ENCODE measurements around the gene LAMC2.

LAMC2 gene

GRCh38 chr1:183206538-183207122 lies 20.6 kb downstream of the LAMC2 start:
- TF ChIP-seq CTCF (IDR thresholded peaks at IDR 0.05; ENCODE audit: low read depth, low read length), result no peak

GRCh38 chr1:183209533-183210158 lies 23.6 kb downstream of the LAMC2 start:
- Histone ChIP-seq H3K4me3 (ENCODE audit: low read depth, low read length) (no peak overlapping the region), H3K27ac (no peak overlapping the region), H3K9me3 (ENCODE audit: severe bottlenecking) (no peaks in the 10 kb centered on the region), H3K27me3 (ENCODE audit: insufficient read depth, low read depth, severe bottlenecking) (no peaks in the 10 kb centered on the region), H3K36me3 (no peaks in the 10 kb centered on the region)
- DNase-seq, result no peak
- no peak for TF ChIP-seq CTCF (IDR thresholded peaks at IDR 0.05; ENCODE audit: low read depth, low read length)

More at GRCh38 chr1:183206538-183207122, 20.6 kb downstream of the LAMC2 start:
- Histone ChIP-seq H3K27me3 (ENCODE audit: insufficient read depth, low read depth, severe bottlenecking) (no peaks in the 10 kb centered on the region), H3K9me3 (ENCODE audit: severe bottlenecking) (no peaks in the 10 kb centered on the region), H3K4me3 (ENCODE audit: low read depth, low read length) (no peak overlapping the region), H3K36me3 (no peaks in the 10 kb centered on the region), H3K27ac (no peak overlapping the region)
- DNase-seq, result no peak

GRCh38 chr1:183210681-183211080 lies 24.6 kb downstream of the LAMC2 start:
- no peaks in the 10 kb centered on the region for H3K27me3 ChIP-seq (ENCODE audit: insufficient read depth, low read depth, severe bottlenecking)
- no peaks in the 10 kb centered on the region for H3K36me3 ChIP-seq
- no peak for DNase-seq
- no peak overlapping the region for H3K4me3 ChIP-seq (ENCODE audit: low read depth, low read length)
- H3K9me3 ChIP-seq (ENCODE audit: severe bottlenecking), result no peaks in the 10 kb centered on the region
- no peak overlapping the region for H3K27ac ChIP-seq
- no peak for TF ChIP-seq CTCF (IDR thresholded peaks at IDR 0.05; ENCODE audit: low read depth, low read length)

GRCh38 chr1:183212870-183213269 lies 26.8 kb downstream of the LAMC2 start:
- H3K27ac ChIP-seq, result no peak overlapping the region
- H3K4me3 ChIP-seq (ENCODE audit: low read depth, low read length), result no peak overlapping the region
- no peaks in the 10 kb centered on the region for H3K27me3 ChIP-seq (ENCODE audit: insufficient read depth, low read depth, severe bottlenecking)
- no peaks in the 10 kb centered on the region for H3K9me3 ChIP-seq (ENCODE audit: severe bottlenecking)
- no peak for DNase-seq
- no peaks in the 10 kb centered on the region for H3K36me3 ChIP-seq
- no peak for TF ChIP-seq CTCF (IDR thresholded peaks at IDR 0.05; ENCODE audit: low read depth, low read length)

- no peak for TF ChIP-seq CTCF (IDR thresholded peaks at IDR 0.05; ENCODE audit: low read depth, low read length)
- DNase-seq, result no peak
- Histone ChIP-seq H3K9me3 (ENCODE audit: severe bottlenecking) (no peaks in the 10 kb centered on the region), H3K4me3 (ENCODE audit: low read depth, low read length) (no peak overlapping the region), H3K27ac (no peak overlapping the region), H3K27me3 (ENCODE audit: insufficient read depth, low read depth, severe bottlenecking) (no peaks in the 10 kb centered on the region), H3K36me3 (no peaks in the 10 kb centered on the region)
Measured at GRCh38 chr1:183214021-183214970, 28.2 kb downstream of the LAMC2 start.

Measured in WERI-Rb-1 (cell line).